Left ventricle myocardium inferior (tissue), 1 donor: Measurements from ENCODE around the gene PDRG1. TPM values are rescaled to one million over a fixed set of nuclear protein-coding genes. Genes with fewer than 3 reads are reported as not detected.

Experiments used
- DNase-seq: peaks from one replicate; pipeline ENCODE4 v3.0.0-alpha.2; 2020
- H3K27ac ChIP-seq: fragments of 200-600 bp; replicated peaks from 2 replicates; pipeline ENCODE4 v1.8.0; 2021
- H3K27me3 ChIP-seq: fragments of 200-600 bp; 2 replicates; pipeline ENCODE4 v1.8.0; 2021; ENCODE audit warnings: low read depth
- H3K36me3 ChIP-seq: fragments of 200-600 bp; 2 replicates; pipeline ENCODE4 v1.8.0; 2021
- H3K4me1 ChIP-seq: fragments of 200-600 bp; 2 replicates; pipeline ENCODE4 v1.8.0; 2021
- H3K4me3 ChIP-seq: fragments of 200-600 bp; 2 replicates; pipeline ENCODE4 v1.8.0; 2021; ENCODE audit warnings: mild to moderate bottlenecking, moderate library complexity
- H3K9me3 ChIP-seq: fragments of 200-600 bp; replicated peaks from 2 replicates; pipeline ENCODE4 v1.8.0; 2021
- CTCF ChIP-seq: fragments of 200-600 bp; IDR thresholded peaks from 2 replicates; pipeline ENCODE4 v1.8.0; 2021; ENCODE audit warnings: antibody characterized with exemption, mild to moderate bottlenecking, borderline replicate concordance
- intact Hi-C: fragments of 100-400 bp; cut with micrococcal nuclease; formaldehyde crosslinking; loops from one replicate; pipeline ENCODE4 v1.11.0; 2022
- total RNA-seq: library from RNA; stranded (reverse); fragmentation: NEBNext Ultra II Directional; extraction: Animal tissue kit (Norgen Biotek cat#: 25700); gene quantifications from one replicate; pipeline ENCODE4 v1.2.1, GENCODE V29; 2021
- donor health status: DM: no; HTN: yes; CAD: no; lungs with severe emphysema.

Gene PDRG1
- total RNA-seq, 1 donor from 2014 or later, result 10.4 TPM

GRCh38 chr20:31974296-31974695 is 22.4 kb upstream of the PDRG1 start:
- intact Hi-C loops, result no loop called here
- H3K9me3 ChIP-seq, result no peaks in the 10 kb centered on the region
- H3K4me1 ChIP-seq, result no peaks in the 10 kb centered on the region
- no peak for TF ChIP-seq CTCF
- no peaks in the 10 kb centered on the region for H3K36me3 ChIP-seq
- no peak overlapping the region for H3K27ac ChIP-seq
- no peak for DNase-seq
- H3K4me3 ChIP-seq, result no peak overlapping the region
- peaks cover 72% of the 10 kb centered on the region for H3K27me3 ChIP-seq

- no peak for DNase-seq
- Histone ChIP-seq H3K9me3 (no peaks in the 10 kb centered on the region), H3K4me3 (no peak overlapping the region), H3K27ac (no peak overlapping the region), H3K27me3 (peaks cover 85% of the 10 kb centered on the region), H3K4me1 (peaks cover 4% of the 10 kb centered on the region), H3K36me3 (no peaks in the 10 kb centered on the region)
- no peak for TF ChIP-seq CTCF
- intact Hi-C loops, result no loop called here
Measured at GRCh38 chr20:31972471-31973021, 20.7 kb upstream of the PDRG1 start.

GRCh38 chr20:31969991-31970390 is 18.1 kb upstream of the PDRG1 start:
- Histone ChIP-seq H3K4me3 (no peak overlapping the region), H3K36me3 (no peaks in the 10 kb centered on the region), H3K4me1 (peaks cover 4% of the 10 kb centered on the region), H3K27me3 (peaks cover 87% of the 10 kb centered on the region), H3K27ac (no peak overlapping the region), H3K9me3 (no peaks in the 10 kb centered on the region)
- intact Hi-C loops, result no loop called here
- no peak for DNase-seq
- no peak for TF ChIP-seq CTCF

- Histone ChIP-seq H3K27me3 (peaks cover 85% of the 10 kb centered on the region), H3K27ac (no peak overlapping the region), H3K4me1 (peaks cover 4% of the 10 kb centered on the region), H3K4me3 (no peak overlapping the region), H3K9me3 (no peaks in the 10 kb centered on the region), H3K36me3 (no peaks in the 10 kb centered on the region)
- TF ChIP-seq CTCF, result no peak
- peak; percentile 69 for DNase-seq
- intact Hi-C loops, result no loop called here
Measured at GRCh38 chr20:31968291-31969126, 16.7 kb upstream of the PDRG1 start.

- H3K4me1 ChIP-seq, result peaks cover 4% of the 10 kb centered on the region
- peaks cover 83% of the 10 kb centered on the region for H3K27me3 ChIP-seq
- H3K4me3 ChIP-seq, result peak within 1 kb of the TSS; percentile 30
- no peak for TF ChIP-seq CTCF
- DNase-seq, result no peak
- H3K36me3 ChIP-seq, result no peaks in the 10 kb centered on the region
- no peak within 1 kb of the TSS for H3K27ac ChIP-seq
- no peaks in the 10 kb centered on the region for H3K9me3 ChIP-seq
- intact Hi-C loops, result no loop called here
Measured at GRCh38 chr20:31967830-31968249, 16.0 kb upstream of the PDRG1 start, which contains the start of gene XKR7. XKR7 (plus strand) TSS chr20:31968151; CDS start chr20:31968176, 25 bp downstream.
